Fibroblast of villous mesenchyme (primary cell): Measurements from ENCODE around the gene STX11. TPM values are rescaled to one million over a fixed set of nuclear protein-coding genes. Genes with fewer than 3 reads are reported as not detected.

Experiments
- DNase-seq: peaks from one replicate; pipeline ENCODE4 v3.0.0-alpha.2; 2010; ENCODE audit warnings: low read depth
- H3K4me3 ChIP-seq: 2 replicates; pipeline ENCODE4 v1.5.1; 2011; ENCODE audit warnings: low read depth, mild to moderate bottlenecking, low read length
- CTCF ChIP-seq: IDR thresholded peaks from 2 replicates; pipeline ENCODE4 v1.5.1; 2012; ENCODE audit warnings: low read depth, mild to moderate bottlenecking, low read length; ENCODE audit not compliant: insufficient read depth
- total RNA-seq: library from RNA; depleted of rRNA; stranded (reverse); fragments of >200 nt; gene quantifications from 2 replicates; pipeline ENCODE4 v1.2.3, GENCODE V29; 2012

The STX11 gene
- total RNA-seq, 1 donor, result 2.2 TPM

GRCh38 chr6:144155529-144155928 is 5.2 kb downstream of the STX11 start:
- no peak overlapping the region for H3K4me3 ChIP-seq
- no peak for TF ChIP-seq CTCF
- no peak for DNase-seq

- H3K4me3 ChIP-seq, result no peak overlapping the region
- no peak for TF ChIP-seq CTCF
- peak; percentile 76 for DNase-seq
Measured at GRCh38 chr6:144156338-144156737, 6.0 kb downstream of the STX11 start.

- no peak overlapping the region for H3K4me3 ChIP-seq
- TF ChIP-seq CTCF, result no peak
- DNase-seq, result no peak
Measured at GRCh38 chr6:144156991-144157390, 6.7 kb downstream of the STX11 start.

- peak; percentile 79 for DNase-seq
- no peak for TF ChIP-seq CTCF
- H3K4me3 ChIP-seq, result no peak overlapping the region
Measured at GRCh38 chr6:144158133-144158532, 7.8 kb downstream of the STX11 start.

GRCh38 chr6:144159223-144159622 is 8.9 kb downstream of the STX11 start:
- no peak for TF ChIP-seq CTCF
- H3K4me3 ChIP-seq, result no peak overlapping the region
- no peak for DNase-seq

GRCh38 chr6:144159742-144160141 is 9.4 kb downstream of the STX11 start:
- no peak for DNase-seq
- H3K4me3 ChIP-seq, result no peak overlapping the region
- TF ChIP-seq CTCF, result no peak

- no peak for DNase-seq
- H3K4me3 ChIP-seq, result no peak overlapping the region
- no peak for TF ChIP-seq CTCF
Measured at GRCh38 chr6:144160431-144161005, 10.2 kb downstream of the STX11 start.
